Stromal cell of bone marrow (primary cell): ENCODE results near the gene SPRY2.
"Not testable (repeated sequence)": the region's sequence is repeated elsewhere in the genome, so short reads cannot be mapped to it uniquely, and the experiment has no call there.

Experiments used
- DNase-seq: peaks from one replicate; pipeline ENCODE4 v3.0.0-alpha.2; 2012; ENCODE audit warnings: low read depth

The SPRY2 gene

GRCh38 chr13:80341101-80341755 lies at the start of gene SPRY2:
Gene SPRY2, minus strand, starts transcription at chr13:80341126. Its CDS starts 3,421 bp downstream, at chr13:80337705.
- DNase-seq: peak; percentile 97

DNA sequence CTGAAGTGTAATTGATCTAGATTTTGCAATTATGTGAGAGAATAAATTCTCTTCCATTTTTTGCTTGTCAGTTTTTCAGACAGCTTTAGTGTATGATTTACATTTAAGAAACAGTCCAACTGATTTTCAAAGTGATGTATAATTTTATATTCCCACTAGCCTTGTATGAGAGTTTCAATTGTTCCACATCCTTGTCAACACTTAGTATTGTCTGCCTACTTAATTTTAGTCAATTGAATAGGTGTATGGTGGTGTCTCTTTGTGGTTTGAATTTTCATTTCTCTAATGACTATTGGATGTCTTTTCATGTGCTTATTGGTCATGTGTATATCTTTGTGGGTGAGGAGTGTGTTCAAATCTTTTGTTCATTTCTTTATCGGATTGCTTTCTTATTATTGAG lies 49.4 kb upstream of the SPRY2 start:
- no peak for DNase-seq

DNA sequence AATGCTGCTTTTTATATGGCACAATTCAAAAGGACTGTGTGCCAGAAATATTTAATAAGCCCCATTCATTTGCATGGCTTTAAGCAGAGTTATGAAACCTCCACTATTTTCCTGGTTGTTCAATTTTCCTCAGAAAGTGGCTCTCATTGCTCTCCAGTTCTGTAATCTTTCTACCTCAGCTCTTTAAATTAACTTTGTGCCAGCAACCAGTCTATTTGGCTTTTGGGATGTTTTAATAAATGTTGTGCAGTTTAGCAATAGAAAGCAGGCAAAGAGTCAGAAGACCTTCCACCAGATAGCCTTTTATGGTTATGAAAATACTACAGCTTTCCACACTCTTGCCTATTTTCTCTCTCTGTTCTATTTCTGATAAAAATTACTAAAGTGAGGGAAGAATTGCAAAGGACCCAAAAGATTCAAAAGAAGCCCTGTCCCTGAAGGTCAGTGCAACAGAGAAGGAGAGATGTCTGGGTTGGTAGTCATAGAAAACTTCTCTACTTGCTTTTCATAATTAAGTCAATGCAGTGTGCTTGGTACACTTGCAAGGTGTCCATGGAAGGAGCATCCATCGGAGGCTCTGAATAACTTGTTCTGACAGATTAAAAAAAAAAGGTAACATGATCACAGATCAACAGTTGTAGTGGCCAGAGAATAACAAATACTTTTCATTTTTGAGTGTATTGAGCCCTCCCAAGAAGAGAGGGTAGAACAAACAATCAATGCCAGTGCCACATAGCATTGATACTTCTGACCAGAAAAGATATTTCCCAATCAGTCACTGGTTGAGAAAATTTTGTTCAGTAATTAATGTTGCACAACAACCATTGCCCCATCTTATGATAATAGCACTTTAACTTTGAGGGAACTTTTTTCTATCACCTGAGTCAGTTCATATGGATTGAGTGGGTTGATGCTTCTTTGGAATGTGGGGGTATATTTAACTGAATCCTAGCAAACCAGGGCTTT lies 48.4 kb upstream of the SPRY2 start:
- no peak for DNase-seq

DNA sequence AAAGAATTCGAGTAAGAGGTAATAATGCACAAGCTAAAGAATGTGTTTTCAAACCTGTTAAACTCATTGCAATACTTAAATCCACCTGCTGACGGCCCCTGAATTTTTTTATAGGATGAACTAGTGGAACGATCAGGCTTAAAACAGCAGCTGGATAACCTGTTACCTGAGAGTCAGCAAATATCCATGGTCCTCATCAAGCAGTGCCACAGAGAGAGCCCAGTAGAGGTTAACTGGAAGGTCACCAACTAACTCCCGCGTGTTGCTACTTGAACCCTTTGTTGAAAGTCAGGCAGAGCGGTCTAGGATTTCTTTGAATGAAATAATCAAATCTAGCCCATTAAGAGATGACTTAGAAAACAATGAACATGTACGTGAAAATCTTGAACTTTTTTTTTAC lies 47.6 kb upstream of the SPRY2 start:
- DNase-seq: no peak

GRCh38 chr13:80386592-80386991 lies 45.7 kb upstream of the SPRY2 start:
- DNase-seq: no peak

- DNase-seq: no peak
Observed at GRCh38 chr13:80386002-80386401, 45.1 kb upstream of the SPRY2 start.

DNA sequence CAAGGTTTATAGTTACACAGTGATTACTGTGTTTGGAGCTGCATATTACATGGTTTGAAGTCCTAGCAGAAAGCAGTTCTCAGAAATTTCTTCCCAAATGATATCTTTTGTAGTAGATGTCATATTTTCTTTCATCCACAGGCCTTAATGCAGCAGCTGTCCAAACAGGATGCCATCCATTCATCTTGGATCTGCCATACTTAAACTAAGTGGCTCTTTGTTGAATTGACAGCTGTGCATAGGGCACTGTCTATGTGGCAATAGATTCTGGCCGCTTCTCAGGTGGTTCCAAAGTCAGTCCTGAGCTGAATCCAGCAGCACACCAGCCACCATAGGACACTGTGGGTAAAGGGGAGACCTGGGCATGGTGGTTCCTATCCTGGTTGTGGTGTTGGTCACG lies 41.6 kb upstream of the SPRY2 start:
- DNase-seq: no peak

DNA sequence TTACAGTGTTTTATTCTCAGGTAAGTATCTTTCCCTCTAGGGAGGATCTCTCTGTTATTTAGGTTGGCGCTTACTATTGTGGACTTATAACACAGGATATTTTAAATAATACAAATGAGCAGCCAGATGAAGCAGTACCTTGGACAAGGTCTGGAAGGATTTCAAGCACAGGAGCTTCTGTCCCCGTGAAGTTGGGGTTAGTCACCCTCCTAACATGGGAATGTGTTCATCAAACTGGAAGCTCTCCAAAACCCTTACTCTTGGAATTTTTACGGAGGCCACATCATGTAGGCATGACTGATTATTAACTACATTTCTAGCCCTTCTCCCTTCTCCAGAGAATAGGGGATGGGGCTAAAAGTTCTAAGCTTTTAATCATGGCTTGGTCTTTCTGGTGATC lies 38.3 kb upstream of the SPRY2 start:
- DNase-seq: peak; percentile 9

- no peak for DNase-seq
Observed at GRCh38 chr13:80376554-80376953, 35.6 kb upstream of the SPRY2 start.

GRCh38 chr13:80374901-80375300 lies 34.0 kb upstream of the SPRY2 start:
- no peak for DNase-seq

DNA sequence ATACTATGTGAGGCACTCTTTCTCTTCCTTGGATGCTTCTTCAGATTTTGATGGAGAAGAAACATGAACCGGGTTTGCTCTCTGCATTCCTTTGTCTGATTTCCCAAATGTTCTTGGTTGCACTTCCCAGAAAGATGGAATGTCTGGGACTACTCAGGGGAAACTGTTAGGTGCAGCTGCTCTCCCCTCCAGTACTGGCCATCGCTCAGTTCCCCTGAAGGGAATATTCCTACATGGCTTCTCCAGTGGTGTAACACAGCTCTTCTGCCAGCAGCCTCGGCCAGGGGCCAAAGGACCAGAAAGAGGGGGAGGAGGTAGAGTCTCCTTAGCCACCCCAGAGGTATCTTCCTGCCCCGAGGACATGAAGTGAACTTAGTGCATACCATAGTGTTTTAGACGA lies 33.5 kb upstream of the SPRY2 start:
- no peak for DNase-seq

DNA sequence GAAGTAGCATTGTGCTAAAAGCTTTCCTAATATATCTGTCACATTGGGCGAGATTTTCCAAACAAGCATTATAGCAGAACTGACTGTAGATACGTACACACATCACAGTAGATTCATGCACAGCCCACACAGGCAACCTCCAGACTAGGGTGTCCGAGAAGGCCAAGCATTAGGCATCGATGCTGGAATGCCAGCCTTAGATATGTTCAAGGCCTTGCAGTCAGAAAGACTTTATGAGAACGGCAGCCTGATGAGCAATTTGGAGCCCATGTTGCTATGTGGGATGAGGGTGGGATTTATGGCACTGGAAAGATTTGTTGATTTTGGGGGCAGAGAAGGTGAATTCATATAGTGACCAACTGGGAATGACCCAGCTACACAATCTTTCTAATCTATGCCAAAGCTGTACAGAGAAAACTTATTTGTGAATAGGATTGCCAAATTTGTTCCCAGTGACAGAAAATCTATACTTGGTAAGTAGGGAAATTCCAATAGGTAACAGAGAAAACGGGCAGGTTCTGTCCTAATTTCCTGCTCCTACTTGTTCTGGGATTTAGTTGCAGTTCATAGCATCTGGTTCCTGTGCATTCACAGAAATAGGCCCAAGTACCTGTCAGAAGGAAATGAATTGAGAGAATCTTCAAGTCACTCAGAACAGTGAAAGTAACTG lies 31.0 kb upstream of the SPRY2 start:
- DNase-seq: no peak

- DNase-seq: no peak
Observed at GRCh38 chr13:80367473-80367872, 26.5 kb upstream of the SPRY2 start.

GRCh38 chr13:80363890-80364503 lies 23.1 kb upstream of the SPRY2 start:
- no peak for DNase-seq

DNA sequence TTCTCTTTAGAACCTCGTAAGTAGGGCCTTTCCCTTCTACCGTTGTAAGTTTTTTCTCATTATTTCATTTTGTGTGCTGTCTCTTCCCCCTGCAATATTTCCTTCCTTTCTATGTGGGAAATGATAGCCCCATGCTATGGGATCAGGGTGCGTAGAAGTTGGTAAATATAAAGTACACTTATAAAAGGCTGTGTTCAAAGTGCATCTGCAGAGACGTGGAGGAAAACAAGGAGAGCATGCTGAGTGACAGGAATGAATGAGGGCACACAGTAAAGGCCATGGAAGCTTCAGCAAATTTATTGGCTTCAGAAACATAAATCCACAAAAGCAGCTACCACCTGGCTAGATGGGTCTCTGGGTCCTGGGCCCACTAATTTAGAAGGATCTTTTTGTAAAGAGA lies 21.6 kb upstream of the SPRY2 start:
- no peak for DNase-seq

DNA sequence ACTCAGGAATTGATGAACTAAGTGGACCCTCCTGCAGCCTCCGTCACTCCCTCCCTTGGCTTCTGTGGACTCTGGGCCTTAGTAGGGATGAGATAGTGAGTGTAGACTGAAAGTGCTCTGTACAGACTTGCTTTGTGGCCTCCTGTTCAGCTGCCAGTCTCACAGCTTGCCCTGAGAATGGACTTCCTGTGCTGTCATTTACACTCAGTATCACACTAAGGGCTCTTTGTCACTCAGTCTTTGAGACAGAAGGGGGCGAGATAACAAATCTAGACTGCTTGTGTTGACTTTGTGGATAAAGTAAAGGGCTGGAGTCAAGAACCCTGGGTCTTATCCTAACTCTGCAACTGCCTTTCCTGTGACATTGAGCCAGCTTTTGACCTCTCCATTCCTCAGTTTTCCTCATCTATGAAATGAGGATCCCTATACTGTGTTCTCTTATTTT lies 21.0 kb upstream of the SPRY2 start:
- no peak for DNase-seq

DNA sequence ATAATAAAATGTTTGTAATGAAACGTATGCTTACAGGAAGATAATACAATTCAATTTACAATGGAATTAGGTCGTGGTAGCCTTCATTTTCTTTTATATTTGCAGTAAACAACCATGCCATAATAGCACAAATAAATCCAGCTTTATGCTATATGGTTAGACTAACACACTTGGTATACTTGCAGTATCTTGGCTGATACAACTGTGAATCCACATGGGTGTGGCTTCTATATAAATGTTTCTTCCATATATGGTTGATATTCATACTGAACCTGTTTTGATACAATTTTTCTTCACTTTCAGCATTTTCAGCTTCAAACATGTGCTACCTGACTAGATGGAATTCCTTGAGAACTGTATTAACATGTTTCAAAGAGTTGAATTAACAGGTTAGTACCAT lies 20.4 kb upstream of the SPRY2 start:
- DNase-seq: no peak

- DNase-seq: no peak
Observed at GRCh38 chr13:80360453-80360800, 19.5 kb upstream of the SPRY2 start.

- DNase-seq: no peak
Observed at GRCh38 chr13:80359778-80360452, 19.0 kb upstream of the SPRY2 start.

GRCh38 chr13:80359414-80359777 lies 18.5 kb upstream of the SPRY2 start:
- no peak for DNase-seq

DNA sequence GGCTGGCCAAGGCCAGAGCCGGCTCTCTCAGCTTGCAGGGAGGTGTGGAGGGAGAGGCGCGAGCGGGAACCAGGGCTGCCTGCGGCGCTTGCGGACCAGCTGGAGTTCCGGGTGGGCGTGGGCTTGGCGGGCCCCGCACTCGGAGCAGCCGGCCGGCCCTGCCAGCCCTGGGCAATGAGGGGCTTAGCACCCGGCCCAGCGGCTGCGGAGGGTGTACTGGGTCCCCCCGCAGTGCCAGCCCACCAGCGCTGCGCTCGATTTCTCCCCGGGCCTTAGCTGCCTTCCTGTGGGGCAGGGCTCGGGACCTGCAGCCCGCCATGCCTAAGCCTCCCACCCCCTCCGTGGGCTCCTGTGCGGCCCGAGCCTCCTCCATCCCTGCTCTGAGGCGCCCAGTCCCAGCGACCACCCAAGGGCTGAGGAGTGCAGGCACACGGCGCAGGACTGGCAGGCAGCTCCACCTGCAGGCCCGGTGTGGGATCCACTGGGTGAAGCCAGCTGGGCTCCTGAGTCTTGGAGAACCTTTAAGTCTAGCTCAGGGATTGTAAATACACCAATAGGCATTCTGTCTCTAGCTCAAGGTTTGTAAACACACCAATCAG lies 14.7 kb upstream of the SPRY2 start:
- DNase-seq: not testable (repeated sequence)

GRCh38 chr13:80348750-80349149 lies 7.8 kb upstream of the SPRY2 start:
- no peak for DNase-seq
